GM21526 (cell line): ENCODE results near the gene WNT9B.

Experiments used
- ATAC-seq: cut with Tn5 transposase; IDR thresholded peaks from one replicate; pipeline ENCODE4 v1.9.1; 2021; ENCODE audit warnings: moderate library complexity; ENCODE audit not compliant: unreplicated experiment, low FRiP score

WNT9B gene

GRCh38 chr17:46878055-46878454 lies 26.7 kb downstream of the WNT9B start:
- ATAC-seq: no peak

GRCh38 chr17:46879101-46879500 lies 27.7 kb downstream of the WNT9B start:
- no peak for ATAC-seq

- ATAC-seq: no peak
Measured at GRCh38 chr17:46881015-46881414, 29.6 kb downstream of the WNT9B start.

GRCh38 chr17:46882666-46883065 lies 31.3 kb downstream of the WNT9B start:
- no peak for ATAC-seq

- no peak for ATAC-seq
Measured at GRCh38 chr17:46883871-46884520, 32.6 kb downstream of the WNT9B start.

- no peak for ATAC-seq
Measured at GRCh38 chr17:46884552-46884951, 33.2 kb downstream of the WNT9B start.

DNA sequence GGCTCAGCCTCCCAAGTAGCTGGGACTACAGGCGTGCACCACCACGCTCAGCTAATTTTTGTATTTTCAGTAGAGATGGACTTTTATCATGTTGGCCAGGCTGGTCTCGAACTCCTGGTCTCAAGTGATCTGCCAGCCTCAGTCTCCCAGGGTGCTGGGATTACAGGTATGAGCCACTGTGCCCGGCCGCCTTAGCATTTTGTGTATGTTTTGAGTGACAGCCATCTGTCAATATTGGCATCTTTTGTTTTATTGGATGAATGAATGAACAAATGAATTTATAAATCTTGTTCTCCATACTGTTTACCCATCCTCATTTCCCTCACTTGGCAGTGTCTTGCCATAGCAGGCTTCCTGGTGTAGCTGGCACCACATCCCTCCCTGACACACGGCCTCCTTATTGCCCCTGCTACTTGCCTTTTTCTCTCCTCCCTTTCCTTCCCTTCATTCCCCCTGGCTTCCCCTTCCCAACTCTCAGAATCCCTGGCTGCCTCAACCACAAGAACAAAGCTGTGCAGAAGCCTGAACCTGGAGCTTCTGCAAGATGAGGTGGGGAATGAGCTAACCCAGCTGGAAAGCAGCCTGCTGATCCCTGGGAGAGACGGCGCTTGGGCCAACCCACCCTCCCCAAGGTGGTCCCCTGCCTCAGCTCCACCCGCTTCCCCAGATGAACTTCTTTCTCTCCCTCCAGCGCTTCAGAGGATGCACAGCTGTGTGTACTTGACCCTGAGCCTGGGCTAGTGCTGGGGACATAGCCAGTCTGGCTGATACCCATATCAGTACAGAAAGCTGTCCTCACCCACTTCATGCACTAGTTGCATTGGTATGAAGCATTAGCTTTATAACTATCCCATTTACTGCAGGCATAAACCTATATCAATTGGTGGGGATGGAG lies 34.3 kb downstream of the WNT9B start:
- no peak for ATAC-seq

GRCh38 chr17:46886310-46886663 lies 34.9 kb downstream of the WNT9B start:
- no peak for ATAC-seq

DNA sequence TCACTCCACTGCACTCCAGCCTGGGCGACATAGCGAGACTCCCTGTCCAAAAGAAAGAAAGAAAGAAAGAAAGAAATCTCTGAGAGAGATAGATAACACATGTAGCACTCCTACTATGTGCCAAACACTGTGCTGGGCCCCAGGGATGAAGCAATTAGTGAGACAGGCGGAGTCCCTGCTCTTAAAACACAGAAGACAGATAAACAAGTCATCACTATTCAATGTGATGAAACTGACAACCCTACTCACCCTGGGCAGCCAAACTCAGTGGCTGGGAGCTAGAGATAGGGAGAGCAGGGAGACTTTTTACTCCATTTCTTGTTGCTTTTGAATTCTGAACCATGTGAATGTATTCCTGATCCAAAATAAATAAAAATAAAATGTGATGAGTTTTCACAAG lies 36.3 kb downstream of the WNT9B start:
- ATAC-seq: no peak

DNA sequence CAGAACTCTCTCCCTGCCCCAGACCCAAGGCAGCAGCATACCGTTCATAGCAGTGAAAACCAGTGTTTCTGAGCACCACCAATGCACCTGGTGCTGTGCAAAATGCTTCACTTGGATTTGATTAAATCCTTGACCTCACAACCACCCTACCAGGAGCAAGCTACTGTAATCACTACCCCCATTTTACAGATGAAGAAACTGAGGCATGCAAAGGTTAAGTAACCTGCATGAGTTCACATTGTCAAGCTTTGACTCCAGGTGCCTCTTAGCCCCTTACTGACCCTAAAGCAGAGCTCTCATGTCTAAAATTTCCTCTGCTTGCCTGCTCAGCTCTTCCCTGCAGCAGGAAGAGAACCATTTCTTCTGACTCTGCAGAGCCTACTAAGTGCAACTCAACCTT lies 37.3 kb downstream of the WNT9B start:
- no peak for ATAC-seq

GRCh38 chr17:46889519-46889918 lies 38.1 kb downstream of the WNT9B start:
- ATAC-seq: no peak

GRCh38 chr17:46889992-46890564 lies 38.7 kb downstream of the WNT9B start:
- ATAC-seq: no peak

- ATAC-seq: no peak
Measured at GRCh38 chr17:46890638-46891037, 39.3 kb downstream of the WNT9B start.

DNA sequence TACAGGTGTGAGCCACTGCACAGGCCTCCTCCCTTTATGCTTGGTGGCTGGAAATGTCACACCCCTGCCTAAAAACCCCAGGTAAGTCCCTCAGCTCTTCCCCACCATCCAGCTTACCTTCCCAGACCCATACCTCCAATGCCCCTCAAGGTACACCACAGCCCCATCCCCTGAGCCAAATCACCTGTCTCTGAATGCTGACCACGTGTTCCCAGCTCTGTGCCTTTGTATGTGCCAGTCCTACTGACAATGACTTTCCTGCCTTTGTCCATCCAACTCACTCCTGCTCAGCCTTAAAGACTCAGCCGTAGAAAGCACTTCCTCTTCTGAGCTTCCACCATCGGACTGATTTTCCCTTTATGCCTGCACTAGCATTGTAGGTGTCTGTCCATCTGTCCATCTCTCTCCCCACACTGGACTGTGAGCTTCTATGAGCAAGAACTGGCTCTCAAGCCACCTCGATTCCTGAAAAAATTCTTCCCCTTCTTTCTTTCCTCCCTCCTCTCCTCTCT lies 40.9 kb downstream of the WNT9B start:
- no peak for ATAC-seq

DNA sequence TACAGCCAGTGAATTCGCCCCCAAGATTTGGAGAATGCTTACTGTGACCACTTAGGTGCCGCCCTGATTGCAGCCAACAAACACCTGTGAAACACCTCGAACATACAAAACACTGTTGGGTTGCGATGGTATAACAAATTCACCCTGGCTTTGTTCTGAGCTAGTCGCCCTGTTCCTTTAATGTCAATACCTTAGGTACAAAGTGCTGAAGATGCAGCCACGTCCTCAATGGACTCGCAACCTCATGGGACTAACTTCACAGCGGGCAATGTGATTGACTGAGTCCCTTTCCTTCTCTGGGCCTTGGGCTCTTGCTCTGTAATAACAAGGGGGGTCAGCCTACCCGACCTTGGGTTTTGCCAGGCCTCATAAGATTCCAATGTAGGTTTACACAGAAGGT lies 42.6 kb downstream of the WNT9B start:
- ATAC-seq: no peak

DNA sequence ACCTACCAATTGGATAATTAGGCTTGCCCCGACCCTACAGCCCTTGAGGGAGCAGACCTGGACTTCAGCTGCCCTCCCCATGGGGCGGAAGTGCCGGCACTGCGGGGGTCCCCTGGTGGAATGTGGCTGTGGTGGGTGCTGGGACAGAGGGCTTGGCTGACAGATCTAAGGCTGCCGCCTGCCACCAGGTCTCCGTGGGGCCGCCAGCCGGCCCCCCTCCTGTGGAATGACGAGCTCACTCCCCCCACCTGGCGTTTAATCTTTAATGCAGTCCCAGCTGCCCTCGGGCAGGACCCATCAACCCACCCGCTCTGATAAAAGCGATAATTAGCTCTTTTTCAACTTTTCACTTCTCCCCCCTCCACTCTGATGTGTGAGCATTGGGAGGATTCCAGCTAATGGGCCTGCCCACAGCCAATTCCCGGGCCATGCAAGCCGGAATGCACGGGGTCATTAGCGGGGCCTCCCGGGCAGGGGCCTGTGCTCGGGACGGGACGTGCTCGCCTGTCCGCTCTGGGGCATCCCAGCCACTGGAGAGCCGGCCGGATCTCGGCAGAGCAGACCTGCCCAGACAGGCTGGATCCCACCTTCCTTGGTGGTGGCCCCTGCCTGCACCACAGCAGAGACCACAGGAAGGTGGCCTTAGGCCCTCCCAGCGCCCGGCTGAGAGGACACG lies 43.2 kb downstream of the WNT9B start:
- no peak for ATAC-seq

GRCh38 chr17:46895171-46895570 lies 43.8 kb downstream of the WNT9B start:
- no peak for ATAC-seq

- ATAC-seq: no peak
Measured at GRCh38 chr17:46896991-46897390, 45.6 kb downstream of the WNT9B start.

DNA sequence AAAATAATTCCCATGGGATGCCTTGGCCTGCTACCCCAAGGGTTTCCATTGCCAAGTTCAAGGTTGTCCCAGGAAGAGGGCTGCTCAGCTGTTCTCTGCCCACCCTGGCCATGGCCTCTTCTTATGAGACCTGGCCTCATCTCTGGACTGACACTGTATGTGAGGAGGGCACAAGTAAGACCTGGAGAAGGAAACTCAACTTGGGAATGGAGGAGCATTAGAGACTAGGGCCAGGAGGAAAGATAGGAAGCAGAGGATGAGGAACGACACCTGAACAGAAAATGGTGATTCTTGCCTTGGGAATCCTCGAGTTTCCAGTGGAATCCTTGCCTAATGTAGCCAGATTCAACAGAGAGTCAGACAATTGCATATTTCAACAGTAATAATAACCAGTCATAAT lies 47.0 kb downstream of the WNT9B start:
- ATAC-seq: no peak

DNA sequence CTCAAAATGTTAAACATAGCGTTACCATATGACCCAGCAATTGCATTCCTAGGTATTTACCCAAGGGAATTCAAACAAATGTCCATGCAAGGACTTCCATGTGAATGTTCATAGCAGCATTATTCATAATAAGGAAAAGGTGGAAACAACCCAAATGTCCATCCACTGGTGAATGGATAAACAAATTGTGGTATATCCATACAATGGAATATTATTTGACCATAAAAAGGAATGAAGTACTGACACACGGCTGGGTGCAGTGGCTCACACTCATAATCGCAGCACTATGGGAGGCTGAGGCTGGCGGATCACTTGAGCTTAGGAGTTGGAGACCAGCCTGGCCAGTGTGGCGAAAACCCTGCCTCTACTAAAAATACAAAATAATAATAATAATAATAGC lies 47.5 kb downstream of the WNT9B start:
- ATAC-seq: no peak

DNA sequence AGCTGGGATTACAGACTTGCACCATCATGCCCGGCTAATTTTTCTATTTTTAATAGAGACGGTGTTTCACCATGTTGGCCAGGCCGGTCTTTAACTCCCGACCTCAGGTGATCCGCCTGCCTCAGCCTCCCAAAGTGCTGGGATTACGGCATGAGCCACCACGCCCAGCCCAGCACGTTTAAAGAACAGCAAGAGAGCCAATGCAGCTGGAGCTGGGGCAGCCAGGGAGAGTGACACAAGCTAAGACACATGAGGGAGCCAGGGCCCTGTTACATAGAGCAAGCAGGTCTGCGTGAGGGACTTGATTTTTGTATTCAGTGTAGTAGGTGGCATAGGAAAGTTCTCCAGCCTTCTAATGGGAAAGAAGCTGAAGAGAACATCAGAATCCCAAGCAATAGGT lies 49.9 kb downstream of the WNT9B start:
- no peak for ATAC-seq
